ENCODE measurements around the gene TRPM8. TPM values are rescaled to one million over a fixed set of nuclear protein-coding genes. Genes with fewer than 3 reads are reported as not detected.

Gene TRPM8
- total and polyA plus RNA-seq, 7 donors, result 0.04 TPM; not detected in 6

DNA sequence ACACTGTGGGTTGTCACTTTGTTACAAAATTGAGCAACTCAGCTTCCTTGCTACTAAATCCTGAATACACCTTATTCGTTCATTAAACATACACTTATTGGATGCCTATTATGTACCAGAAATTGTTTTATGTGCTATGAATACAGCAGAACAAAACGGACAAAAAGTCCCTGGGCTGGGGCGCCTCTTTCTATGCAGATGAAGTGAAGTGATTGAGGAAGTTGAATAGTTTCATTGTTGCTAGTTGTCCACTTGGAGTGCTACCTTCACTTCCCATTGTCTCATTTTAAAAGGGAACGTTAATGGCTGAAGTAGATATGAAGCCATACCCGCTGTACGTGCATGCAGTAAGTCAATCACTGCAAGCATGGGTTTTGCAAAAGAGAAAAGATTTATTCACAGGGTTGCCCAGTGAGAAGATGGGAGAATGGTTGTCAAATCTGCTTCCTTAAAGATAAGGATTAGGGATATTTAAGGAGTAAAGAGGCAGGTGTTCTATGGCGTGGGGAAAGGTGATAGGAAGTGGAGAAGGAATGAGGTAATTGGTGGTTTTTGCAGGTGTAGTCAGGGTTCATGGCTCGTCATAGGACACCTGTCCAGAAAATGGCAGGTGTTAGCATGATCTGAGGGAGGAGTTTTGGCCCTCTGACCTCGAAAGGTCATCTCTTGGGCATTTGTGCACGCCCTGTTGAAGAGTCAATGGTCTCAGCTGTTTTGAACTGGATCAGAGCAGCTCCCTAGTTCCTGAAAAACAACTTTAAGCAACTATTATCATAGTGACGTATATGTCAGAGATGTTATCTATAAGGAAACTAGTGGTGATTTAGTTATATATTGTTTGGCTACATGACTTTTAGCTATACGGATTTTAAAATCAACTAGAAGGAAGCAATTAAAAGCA, 23.5 kb downstream of the TRPM8 start:
- Histone ChIP-seq H3K4me3 (no peak overlapping the region), H3K4me1 (peaks cover 0 to 5% (median 0%) of the 10 kb centered on the region in 4 donors), H3K36me3 (no peaks in the 10 kb centered on the region), H3K27me3 (peaks cover 0 to 34% (median 8%) of the 10 kb centered on the region in 3 donors), H3K9me3 (no peaks in the 10 kb centered on the region), H3K27ac (no peak overlapping the region)
- no peak for DNase-seq
- 50 to 65% methylated on average over 12 of the region's 12 CpGs for WGBS, 2 donors
- no peak for TF ChIP-seq EP300 (IDR thresholded peaks at IDR 0.05)
- no peak for TF ChIP-seq POLR2AphosphoS5 (IDR thresholded peaks at IDR 0.05)
- intact Hi-C loops (cut with DNase I), result no loop called here

DNA sequence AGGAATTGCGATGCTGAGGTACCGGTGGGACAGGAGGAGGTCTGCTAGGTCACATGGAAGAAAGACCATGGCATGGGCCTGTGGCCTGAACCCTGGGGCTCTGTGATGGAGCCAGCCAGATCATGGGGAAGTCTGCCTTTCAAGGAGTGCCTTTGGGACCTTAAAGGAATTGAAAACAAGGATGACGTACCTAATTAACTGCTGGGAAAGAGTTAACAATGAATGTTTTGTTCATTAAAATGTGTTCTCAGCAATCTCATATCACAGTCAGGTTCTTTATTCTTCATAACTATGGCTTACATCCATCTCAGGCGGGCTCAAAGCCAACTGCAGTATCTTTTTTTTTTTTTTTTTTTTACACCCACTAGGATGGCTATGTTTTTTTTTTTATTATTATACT, 25.6 kb downstream of the TRPM8 start:
- H3K27ac ChIP-seq, result no peak overlapping the region
- H3K36me3 ChIP-seq, result no peaks in the 10 kb centered on the region
- H3K4me1 ChIP-seq, result peaks cover 0 to 5% (median 0%) of the 10 kb centered on the region in 4 donors
- no peaks in the 10 kb centered on the region for H3K9me3 ChIP-seq
- no peak for DNase-seq
- intact Hi-C loops (cut with DNase I), result no loop called here
- H3K27me3 ChIP-seq, result peaks cover 0 to 34% (median 8%) of the 10 kb centered on the region in 3 donors
- no peak overlapping the region for H3K4me3 ChIP-seq
- WGBS, 2 donors, result 92 to 93% methylated on average over 4 of the region's 4 CpGs
- TF ChIP-seq POLR2AphosphoS5 (IDR thresholded peaks at IDR 0.05), result no peak
- TF ChIP-seq EP300 (IDR thresholded peaks at IDR 0.05), result no peak
- TF ChIP-seq, protein P1, sequence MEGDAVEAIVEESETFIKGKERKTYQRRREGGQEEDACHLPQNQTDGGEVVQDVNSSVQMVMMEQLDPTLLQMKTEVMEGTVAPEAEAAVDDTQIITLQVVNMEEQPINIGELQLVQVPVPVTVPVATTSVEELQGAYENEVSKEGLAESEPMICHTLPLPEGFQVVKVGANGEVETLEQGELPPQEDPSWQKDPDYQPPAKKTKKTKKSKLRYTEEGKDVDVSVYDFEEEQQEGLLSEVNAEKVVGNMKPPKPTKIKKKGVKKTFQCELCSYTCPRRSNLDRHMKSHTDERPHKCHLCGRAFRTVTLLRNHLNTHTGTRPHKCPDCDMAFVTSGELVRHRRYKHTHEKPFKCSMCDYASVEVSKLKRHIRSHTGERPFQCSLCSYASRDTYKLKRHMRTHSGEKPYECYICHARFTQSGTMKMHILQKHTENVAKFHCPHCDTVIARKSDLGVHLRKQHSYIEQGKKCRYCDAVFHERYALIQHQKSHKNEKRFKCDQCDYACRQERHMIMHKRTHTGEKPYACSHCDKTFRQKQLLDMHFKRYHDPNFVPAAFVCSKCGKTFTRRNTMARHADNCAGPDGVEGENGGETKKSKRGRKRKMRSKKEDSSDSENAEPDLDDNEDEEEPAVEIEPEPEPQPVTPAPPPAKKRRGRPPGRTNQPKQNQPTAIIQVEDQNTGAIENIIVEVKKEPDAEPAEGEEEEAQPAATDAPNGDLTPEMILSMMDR (IDR thresholded peaks at IDR 0.05), result no peak
- TF ChIP-seq POLR2A (IDR thresholded peaks at IDR 0.05), result no peak

DNA sequence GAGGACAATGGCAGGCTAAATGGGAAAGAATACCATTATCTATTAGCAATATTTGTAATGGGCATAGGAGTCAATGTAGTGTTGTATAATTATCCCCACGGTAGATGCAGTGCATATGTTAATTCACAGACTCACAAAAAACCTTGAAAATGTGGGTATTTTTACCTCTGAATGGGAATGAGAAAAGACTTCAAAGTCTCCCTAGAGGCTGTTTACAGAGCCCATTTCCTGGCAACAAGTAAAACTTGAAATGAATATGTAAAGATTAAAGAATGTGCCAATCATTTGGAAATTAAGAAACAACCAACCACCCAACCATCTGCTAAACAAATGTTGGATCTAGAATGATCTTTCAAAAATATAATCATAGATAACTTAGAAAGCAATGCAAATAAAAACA, 27.1 kb downstream of the TRPM8 start:
- Histone ChIP-seq H3K36me3 (no peaks in the 10 kb centered on the region), H3K4me3 (no peak overlapping the region), H3K4me1 (no peaks in the 10 kb centered on the region), H3K9me3 (no peaks in the 10 kb centered on the region), H3K27me3 (peaks cover 0 to 19% (median 0%) of the 10 kb centered on the region in 3 donors), H3K27ac (no peak overlapping the region)
- DNase-seq, result no peak
- WGBS, 2 donors, result 86 to 94% methylated on average over 1 of the region's 1 CpG
- intact Hi-C loops (cut with DNase I), result no loop called here
- TF ChIP-seq EP300 (IDR thresholded peaks at IDR 0.05) (no peak), POLR2A (IDR thresholded peaks at IDR 0.05) (no peak), POLR2AphosphoS5 (IDR thresholded peaks at IDR 0.05) (no peak)
- TF ChIP-seq, protein P1 (IDR thresholded peaks at IDR 0.05), result no peak

DNA sequence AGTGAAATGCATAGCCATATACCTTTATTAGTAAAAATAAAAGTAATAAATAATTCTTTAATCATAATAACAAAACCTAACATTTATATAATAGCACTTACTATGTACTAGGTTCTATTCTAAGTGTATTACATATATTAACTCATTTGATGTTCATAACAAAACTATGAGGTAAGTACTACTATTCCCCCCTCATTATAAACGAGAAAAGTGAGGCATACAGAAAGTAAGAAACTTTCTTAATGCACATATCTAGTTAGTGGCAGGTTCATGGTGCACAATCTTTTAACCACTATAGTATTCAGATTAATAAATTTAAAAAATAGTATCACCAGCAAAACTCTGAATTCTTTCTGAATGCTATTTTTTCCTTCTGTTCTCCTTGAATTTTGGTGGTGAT, 27.5 kb downstream of the TRPM8 start:
- 73 to 81% methylated on average over 1 of the region's 1 CpG for WGBS, 2 donors
- H3K27ac ChIP-seq, result no peak overlapping the region
- H3K4me3 ChIP-seq, result no peak overlapping the region
- H3K27me3 ChIP-seq, result peaks cover 0 to 14% (median 0%) of the 10 kb centered on the region in 3 donors
- TF ChIP-seq, protein P1 (IDR thresholded peaks at IDR 0.05), result no peak
- no peak for TF ChIP-seq POLR2AphosphoS5 (IDR thresholded peaks at IDR 0.05)
- no peak for TF ChIP-seq POLR2A (IDR thresholded peaks at IDR 0.05)
- no peak for TF ChIP-seq EP300 (IDR thresholded peaks at IDR 0.05)
- no peaks in the 10 kb centered on the region for H3K9me3 ChIP-seq
- no peaks in the 10 kb centered on the region for H3K4me1 ChIP-seq
- no peak for DNase-seq
- no peaks in the 10 kb centered on the region for H3K36me3 ChIP-seq
- intact Hi-C loops (cut with DNase I), result no loop called here

DNA sequence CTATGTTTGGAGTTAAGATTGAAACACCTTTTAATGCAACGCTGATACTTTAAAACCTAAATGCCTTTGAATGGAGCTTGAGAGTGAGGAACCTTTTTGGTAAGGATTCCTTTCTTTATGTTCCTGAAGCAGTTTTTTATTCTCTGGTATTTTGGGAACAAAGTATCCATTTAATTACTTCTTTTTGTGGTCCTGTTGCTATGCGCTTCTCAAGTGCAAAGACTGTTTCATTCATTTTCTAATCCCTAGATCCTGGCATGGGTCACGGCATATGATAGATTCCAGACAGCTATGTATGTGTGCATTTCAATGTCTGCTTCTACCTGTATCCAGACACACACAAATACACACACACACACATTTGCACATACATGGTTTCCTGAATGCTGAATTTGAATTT, 28.0 kb downstream of the TRPM8 start:
- peaks cover 0 to 12% (median 0%) of the 10 kb centered on the region in 3 donors for H3K27me3 ChIP-seq
- H3K36me3 ChIP-seq, result no peaks in the 10 kb centered on the region
- no peaks in the 10 kb centered on the region for H3K9me3 ChIP-seq
- DNase-seq, result no peak
- H3K27ac ChIP-seq, result no peak overlapping the region
- 96 to 97% methylated on average over 3 of the region's 3 CpGs for WGBS, 2 donors
- intact Hi-C loops (cut with DNase I), result no loop called here
- TF ChIP-seq, protein P1 (IDR thresholded peaks at IDR 0.05), result no peak
- no peak for TF ChIP-seq EP300 (IDR thresholded peaks at IDR 0.05)
- TF ChIP-seq POLR2AphosphoS5 (IDR thresholded peaks at IDR 0.05), result no peak
- TF ChIP-seq POLR2A (IDR thresholded peaks at IDR 0.05), result no peak
- H3K4me1 ChIP-seq, result no peaks in the 10 kb centered on the region
- no peak overlapping the region for H3K4me3 ChIP-seq

Measured in sigmoid colon (tissue), 7 donors.